ENCODE measurements around the gene MOGAT2.
"Not testable (repeated sequence)": the region's sequence is repeated elsewhere in the genome, so short reads cannot be mapped to it uniquely, and the experiment has no call there.

The MOGAT2 gene

GRCh38 chr11:75717608-75718418 lies at the start of gene MOGAT2:
Gene MOGAT2 (plus strand): TSS chr11:75717838. CDS start chr11:75717889, 51 bp downstream.
- no peak for DNase-seq (ENCODE audit: low read depth, low spot score)

GRCh38 chr11:75668451-75669297 lies 49.0 kb upstream of the MOGAT2 start, which contains the start of gene MAP6:
Gene MAP6 (minus strand): TSS chr11:75669038. CDS start chr11:75668369, 669 bp downstream.
- no peak for DNase-seq (ENCODE audit: low read depth, low spot score)

GRCh38 chr11:75673977-75674582 lies 43.6 kb upstream of the MOGAT2 start:
- no peak for DNase-seq (ENCODE audit: low read depth, low spot score)

- no peak for DNase-seq (ENCODE audit: low read depth, low spot score)
These were observed 40.4 kb upstream of the MOGAT2 start for GRCh38 chr11:75677275-75677674.

- no peak for DNase-seq (ENCODE audit: low read depth, low spot score)
These were observed 39.7 kb upstream of the MOGAT2 start for GRCh38 chr11:75677909-75678308.

- DNase-seq (ENCODE audit: low read depth, low spot score): no peak
These were observed 38.9 kb upstream of the MOGAT2 start for GRCh38 chr11:75678620-75679259.

- DNase-seq (ENCODE audit: low read depth, low spot score): no peak
These were observed 38.1 kb upstream of the MOGAT2 start for GRCh38 chr11:75679566-75679965.

- not testable (repeated sequence) for DNase-seq (ENCODE audit: low read depth, low spot score)
These were observed 33.8 kb upstream of the MOGAT2 start for GRCh38 chr11:75683856-75684255.

GRCh38 chr11:75689863-75690609 lies 27.6 kb upstream of the MOGAT2 start:
- no peak for DNase-seq (ENCODE audit: low read depth, low spot score)

- DNase-seq (ENCODE audit: low read depth, low spot score): no peak
These were observed 25.8 kb upstream of the MOGAT2 start for GRCh38 chr11:75691804-75692203.

- DNase-seq (ENCODE audit: low read depth, low spot score): no peak
These were observed 19.6 kb upstream of the MOGAT2 start for GRCh38 chr11:75697906-75698581.

- DNase-seq (ENCODE audit: low read depth, low spot score): no peak
These were observed 16.7 kb upstream of the MOGAT2 start for GRCh38 chr11:75700940-75701339.

GRCh38 chr11:75703695-75704237 lies 13.9 kb upstream of the MOGAT2 start:
- DNase-seq (ENCODE audit: low read depth, low spot score): no peak

- no peak for DNase-seq (ENCODE audit: low read depth, low spot score)
These were observed 12.1 kb upstream of the MOGAT2 start for GRCh38 chr11:75705541-75705940.

GRCh38 chr11:75706260-75706729 lies 11.3 kb upstream of the MOGAT2 start:
- peak; percentile 45 for DNase-seq (ENCODE audit: low read depth, low spot score)

- no peak for DNase-seq (ENCODE audit: low read depth, low spot score)
These were observed 3.4 kb upstream of the MOGAT2 start for GRCh38 chr11:75714211-75714610.

- DNase-seq (ENCODE audit: low read depth, low spot score): no peak
These were observed 1.9 kb upstream of the MOGAT2 start for GRCh38 chr11:75715688-75716087.

GRCh38 chr11:75716659-75717058 lies 979 bp upstream of the MOGAT2 start:
- DNase-seq (ENCODE audit: low read depth, low spot score): peak; percentile 20

GRCh38 chr11:75718419-75719339 lies 1.0 kb downstream of the MOGAT2 start:
- DNase-seq (ENCODE audit: low read depth, low spot score): no peak

Measured in iPS DF 19.7 (cell line).